Gastrocnemius medialis (tissue), 4 donors: ENCODE data around the gene TRIM67.

Experiments used
- POLR2A ChIP-seq, 2 donors: fragments of 450-650 bp; IDR thresholded peaks; one replicate each; pipeline ENCODE4 v1.6.1; 2017; ENCODE audit warnings: antibody characterized with exemption in 2 of 2, mild to moderate bottlenecking in 2 of 2, moderate library complexity in 2 of 2
- TF ChIP-seq, protein P1 (sequence below), 5 experiments: fragments of 450-650 bp in 3 of 5; fragments of 200-600 bp in 2 of 5; sonication (generic) in 2 of 5; IDR thresholded peaks in 4 of 5; conservative IDR thresholded peaks in 1 of 5; 1 replicate in 4 of 5; 2 replicates in 1 of 5; pipeline ENCODE4 v1.5.1; 2016 to 2019; ENCODE audit warnings: antibody characterized with exemption in 5 of 5, mild to moderate bottlenecking in 3 of 5, moderate library complexity in 3 of 5

DNA sequence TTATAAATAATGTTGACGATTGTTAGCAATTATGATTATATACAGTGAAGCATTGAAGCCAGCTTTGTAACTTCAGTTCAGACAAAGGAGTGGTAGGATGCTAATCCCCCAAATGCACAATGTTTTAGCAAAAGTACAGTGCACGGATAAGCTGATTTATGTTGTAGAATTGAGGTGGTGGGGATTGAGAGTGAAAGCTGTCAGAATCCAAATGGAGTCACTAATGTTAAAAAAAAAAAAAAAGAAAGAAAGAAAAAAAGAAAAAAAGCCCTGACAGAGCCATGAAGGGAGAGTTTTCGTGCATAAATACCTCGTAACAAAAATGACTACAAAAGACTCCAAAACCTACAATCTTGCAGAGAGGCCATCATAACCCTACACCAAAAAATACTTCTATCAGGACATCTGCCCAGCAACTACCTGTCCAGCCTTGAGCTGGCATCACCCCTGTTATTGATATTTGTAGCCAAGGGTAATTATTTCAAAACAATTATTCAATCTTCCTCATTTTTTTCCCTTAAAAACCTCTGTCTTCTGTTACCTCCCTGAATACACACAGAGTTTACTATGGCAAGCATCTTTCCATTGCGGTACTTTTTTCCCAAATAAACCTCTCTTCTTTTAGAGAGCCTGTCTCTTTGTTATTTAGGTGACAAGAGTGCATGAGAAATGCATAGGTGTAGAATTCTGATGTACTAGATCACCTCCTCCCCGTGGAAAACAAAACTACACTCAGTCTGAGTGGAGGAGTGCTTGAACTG is 2.5 kb upstream of the TRIM67 start:
- TF ChIP-seq, protein P1, sequence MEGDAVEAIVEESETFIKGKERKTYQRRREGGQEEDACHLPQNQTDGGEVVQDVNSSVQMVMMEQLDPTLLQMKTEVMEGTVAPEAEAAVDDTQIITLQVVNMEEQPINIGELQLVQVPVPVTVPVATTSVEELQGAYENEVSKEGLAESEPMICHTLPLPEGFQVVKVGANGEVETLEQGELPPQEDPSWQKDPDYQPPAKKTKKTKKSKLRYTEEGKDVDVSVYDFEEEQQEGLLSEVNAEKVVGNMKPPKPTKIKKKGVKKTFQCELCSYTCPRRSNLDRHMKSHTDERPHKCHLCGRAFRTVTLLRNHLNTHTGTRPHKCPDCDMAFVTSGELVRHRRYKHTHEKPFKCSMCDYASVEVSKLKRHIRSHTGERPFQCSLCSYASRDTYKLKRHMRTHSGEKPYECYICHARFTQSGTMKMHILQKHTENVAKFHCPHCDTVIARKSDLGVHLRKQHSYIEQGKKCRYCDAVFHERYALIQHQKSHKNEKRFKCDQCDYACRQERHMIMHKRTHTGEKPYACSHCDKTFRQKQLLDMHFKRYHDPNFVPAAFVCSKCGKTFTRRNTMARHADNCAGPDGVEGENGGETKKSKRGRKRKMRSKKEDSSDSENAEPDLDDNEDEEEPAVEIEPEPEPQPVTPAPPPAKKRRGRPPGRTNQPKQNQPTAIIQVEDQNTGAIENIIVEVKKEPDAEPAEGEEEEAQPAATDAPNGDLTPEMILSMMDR (IDR thresholded peaks at IDR 0.05 in 4 of 5, conservative IDR thresholded peaks at IDR 0.05 in 1 of 5) = no peak
- no peak for TF ChIP-seq POLR2A (IDR thresholded peaks at IDR 0.05)
